DND-41 (cell line): ENCODE data around the gene BAAT.

Experiments
- ATAC-seq: fragments of 200-7000 bp; cut with Tn5 transposase; 3 replicates; pipeline ENCODE4 v1.9.1; 2021; ENCODE audit warnings: low read depth; ENCODE audit not compliant: insufficient read depth
- DNase-seq: peaks from one replicate; pipeline ENCODE4 v3.0.0-alpha.2; 2020
- H2AFZ ChIP-seq: 2 replicates; pipeline ENCODE4 v1.6.0; 2012; ENCODE audit warnings: low read depth, low read length
- H3K27ac ChIP-seq: 2 replicates; pipeline ENCODE4 v1.5.1; 2012; ENCODE audit warnings: low read length, inconsistent platforms
- H3K27me3 ChIP-seq: fragments of 200-600 bp; sonication (generic); 2 replicates; pipeline ENCODE4 v1.6.0; 2012; ENCODE audit warnings: low read length, mild to moderate bottlenecking, inconsistent platforms; ENCODE audit not compliant: insufficient read depth, poor library complexity
- H3K36me3 ChIP-seq: 2 replicates; pipeline ENCODE4 v1.5.1; 2012; ENCODE audit warnings: low read length, inconsistent platforms; ENCODE audit not compliant: insufficient read depth
- H3K4me1 ChIP-seq: 2 replicates; pipeline ENCODE4 v1.5.1; 2012; ENCODE audit warnings: mild to moderate bottlenecking, low read length; ENCODE audit not compliant: insufficient read depth
- H3K4me2 ChIP-seq: 2 replicates; pipeline ENCODE4 v1.6.0; 2012; ENCODE audit warnings: mild to moderate bottlenecking, moderate library complexity, low read length, inconsistent platforms; ENCODE audit not compliant: insufficient read depth
- H3K4me3 ChIP-seq, 2 experiments: fragments of 200-600 bp in 1 of 2; shearing (Covaris generic) in 1 of 2; 2 replicates each; pipeline ENCODE4 v1.5.1; 2012 to 2016; ENCODE audit warnings: inconsistent platforms in 2 of 2, low read length in 2 of 2, mild to moderate bottlenecking in 2 of 2, low read depth in 1 of 2, moderate library complexity in 1 of 2
- H3K79me2 ChIP-seq: 2 replicates; pipeline ENCODE4 v1.6.0; 2012; ENCODE audit warnings: low read length, inconsistent platforms; ENCODE audit not compliant: insufficient read depth
- H3K9ac ChIP-seq: 2 replicates; pipeline ENCODE4 v1.6.0; 2012; ENCODE audit warnings: low read depth, mild to moderate bottlenecking, inconsistent platforms, low read length, moderate library complexity
- H3K9me3 ChIP-seq: 2 replicates; pipeline ENCODE4 v1.5.1; 2012; ENCODE audit warnings: low read length, moderate library complexity, mild to moderate bottlenecking, inconsistent platforms; ENCODE audit not compliant: insufficient read depth, severe bottlenecking
- H4K20me1 ChIP-seq: 2 replicates; pipeline ENCODE4 v1.6.0; 2012; ENCODE audit warnings: low read length; ENCODE audit not compliant: insufficient read depth
- EZH2 ChIP-seq: IDR thresholded peaks from 3 replicates; pipeline ENCODE4 v1.6.1; 2012; ENCODE audit warnings: borderline replicate concordance, low read depth, mild to moderate bottlenecking, moderate library complexity, low read length, inconsistent platforms; ENCODE audit not compliant: severe bottlenecking
- TF ChIP-seq, protein P1 (sequence below): IDR thresholded peaks from 2 replicates; pipeline ENCODE4 v1.5.1; 2012; ENCODE audit warnings: borderline replicate concordance, low read length, moderate library complexity, mild to moderate bottlenecking; ENCODE audit not compliant: poor library complexity, severe bottlenecking; ENCODE audit errors: extremely low read depth

The BAAT gene

DNA sequence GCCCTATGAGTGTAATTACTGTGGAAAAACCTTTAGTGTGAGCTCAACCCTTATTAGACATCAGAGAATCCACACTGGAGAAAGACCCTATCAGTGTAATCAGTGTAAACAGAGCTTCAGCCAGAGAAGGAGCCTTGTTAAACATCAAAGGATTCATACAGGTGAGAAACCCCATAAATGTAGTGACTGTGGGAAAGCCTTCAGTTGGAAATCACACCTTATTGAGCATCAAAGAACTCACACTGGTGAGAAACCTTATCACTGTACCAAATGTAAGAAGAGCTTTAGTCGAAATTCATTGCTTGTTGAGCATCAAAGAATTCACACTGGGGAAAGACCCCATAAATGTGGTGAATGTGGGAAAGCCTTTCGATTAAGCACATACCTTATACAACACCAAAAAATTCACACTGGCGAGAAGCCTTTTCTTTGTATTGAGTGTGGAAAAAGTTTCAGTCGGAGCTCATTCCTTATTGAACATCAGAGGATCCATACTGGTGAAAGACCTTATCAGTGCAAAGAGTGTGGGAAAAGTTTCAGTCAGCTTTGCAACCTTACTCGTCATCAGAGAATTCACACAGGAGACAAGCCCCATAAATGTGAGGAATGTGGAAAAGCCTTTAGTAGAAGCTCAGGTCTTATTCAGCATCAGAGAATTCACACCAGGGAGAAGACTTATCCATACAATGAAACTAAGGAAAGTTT is 23.7 kb upstream of the BAAT start:
- H2AFZ ChIP-seq: no peak overlapping the region
- peaks cover 63% of the 10 kb centered on the region for H3K9me3 ChIP-seq
- H3K9ac ChIP-seq: no peak overlapping the region
- H3K79me2 ChIP-seq: 0 out of 2 replicates have a peak, but pooled peaks cover 4% of the 10 kb centered on the region
- ATAC-seq (no peak), DNase-seq (no peak)
- no peak overlapping the region for H3K4me2 ChIP-seq
- TF ChIP-seq, protein P1, sequence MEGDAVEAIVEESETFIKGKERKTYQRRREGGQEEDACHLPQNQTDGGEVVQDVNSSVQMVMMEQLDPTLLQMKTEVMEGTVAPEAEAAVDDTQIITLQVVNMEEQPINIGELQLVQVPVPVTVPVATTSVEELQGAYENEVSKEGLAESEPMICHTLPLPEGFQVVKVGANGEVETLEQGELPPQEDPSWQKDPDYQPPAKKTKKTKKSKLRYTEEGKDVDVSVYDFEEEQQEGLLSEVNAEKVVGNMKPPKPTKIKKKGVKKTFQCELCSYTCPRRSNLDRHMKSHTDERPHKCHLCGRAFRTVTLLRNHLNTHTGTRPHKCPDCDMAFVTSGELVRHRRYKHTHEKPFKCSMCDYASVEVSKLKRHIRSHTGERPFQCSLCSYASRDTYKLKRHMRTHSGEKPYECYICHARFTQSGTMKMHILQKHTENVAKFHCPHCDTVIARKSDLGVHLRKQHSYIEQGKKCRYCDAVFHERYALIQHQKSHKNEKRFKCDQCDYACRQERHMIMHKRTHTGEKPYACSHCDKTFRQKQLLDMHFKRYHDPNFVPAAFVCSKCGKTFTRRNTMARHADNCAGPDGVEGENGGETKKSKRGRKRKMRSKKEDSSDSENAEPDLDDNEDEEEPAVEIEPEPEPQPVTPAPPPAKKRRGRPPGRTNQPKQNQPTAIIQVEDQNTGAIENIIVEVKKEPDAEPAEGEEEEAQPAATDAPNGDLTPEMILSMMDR: no peak
- no peak for TF ChIP-seq EZH2
- H3K36me3 ChIP-seq: peaks cover 56% of the 10 kb centered on the region
- H3K27me3 ChIP-seq: no peaks in the 10 kb centered on the region
- H3K27ac ChIP-seq: no peak overlapping the region
- H3K4me1 ChIP-seq: no peaks in the 10 kb centered on the region
- no peaks in the 10 kb centered on the region for H4K20me1 ChIP-seq
- H3K4me3 ChIP-seq: no peak overlapping the region

GRCh38 chr9:101403516-101404285 is 18.9 kb upstream of the BAAT start:
- ATAC-seq: no peak

DNA sequence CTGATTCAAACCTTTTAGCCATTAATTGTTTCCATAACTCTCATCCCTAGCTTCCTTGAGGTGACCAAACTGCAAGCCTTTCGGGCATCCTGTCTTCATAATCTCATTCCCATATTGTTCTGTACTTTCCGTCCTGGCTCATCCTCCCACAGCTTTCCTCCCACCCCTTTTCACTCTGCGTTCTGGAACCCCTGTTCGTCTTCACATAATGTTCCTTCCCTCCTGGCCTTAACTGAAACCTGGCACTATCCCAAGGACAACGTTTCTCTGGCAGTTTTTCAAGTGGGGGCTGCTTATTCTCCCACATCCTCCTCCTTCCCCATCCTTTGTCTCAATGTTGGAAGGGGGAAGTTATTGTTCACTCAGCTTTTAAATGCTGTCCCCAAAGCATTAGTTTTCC is 15.3 kb upstream of the BAAT start:
- ATAC-seq (no peak), DNase-seq (no peak)
- no peaks in the 10 kb centered on the region for H4K20me1 ChIP-seq
- peak overlapping the region; percentile 79; the same call in 1 of the 2 replicates for H3K9ac ChIP-seq
- H3K27ac ChIP-seq: no peak overlapping the region
- peaks cover 68% of the 10 kb centered on the region for H3K36me3 ChIP-seq
- H3K27me3 ChIP-seq: no peaks in the 10 kb centered on the region
- TF ChIP-seq EZH2: no peak
- TF ChIP-seq, protein P1: no peak
- peak overlapping the region; percentile 70 for H3K4me2 ChIP-seq
- H3K9me3 ChIP-seq: peaks cover 27% of the 10 kb centered on the region
- H3K4me1 ChIP-seq: peaks cover 35% of the 10 kb centered on the region
- peaks cover 64% of the 10 kb centered on the region for H3K79me2 ChIP-seq
- no peak overlapping the region for H2AFZ ChIP-seq
- peak overlapping the region in 1 of 2 experiments; percentile 75; a peak in 2 of 4 replicates for H3K4me3 ChIP-seq

More at GRCh38 chr9:101403516-101404285, 18.9 kb upstream of the BAAT start:
- TF ChIP-seq, protein P1: no peak
- no peak for TF ChIP-seq EZH2
- H3K27me3 ChIP-seq: no peaks in the 10 kb centered on the region
- H3K36me3 ChIP-seq: peaks cover 89% of the 10 kb centered on the region
- DNase-seq: no peak
- H3K4me2 ChIP-seq: no peak overlapping the region
- no peak overlapping the region for H3K9ac ChIP-seq
- H3K79me2 ChIP-seq: peaks cover 32% of the 10 kb centered on the region
- H3K4me1 ChIP-seq: peaks cover 17% of the 10 kb centered on the region
- peaks cover 50% of the 10 kb centered on the region for H3K9me3 ChIP-seq
- H3K27ac ChIP-seq: no peak overlapping the region
- H2AFZ ChIP-seq: no peak overlapping the region
- no peaks in the 10 kb centered on the region for H4K20me1 ChIP-seq
- H3K4me3 ChIP-seq: no peak overlapping the region; a peak in 1 of 4 replicates
